Transverse colon (tissue), 4 donors: ENCODE results near the gene DHCR7.

ENCODE experiments used
- CTCF ChIP-seq, 5 experiments: fragments of 200-600 bp in 3 of 5; fragments of 450-650 bp in 2 of 5; sonication (generic) in 3 of 5; IDR thresholded peaks; 1 replicate in 2 of 5; 2 replicates in 3 of 5; pipeline ENCODE4 v1.5.1; 2016 to 2017; ENCODE audit warnings: antibody characterized with exemption in 5 of 5, inconsistent platforms in 3 of 5, mild to moderate bottlenecking in 2 of 5, moderate library complexity in 1 of 5
- EP300 ChIP-seq: sonication (generic); formaldehyde crosslinking; IDR thresholded peaks from one replicate; pipeline ENCODE4 v1.6.1; 2017; ENCODE audit warnings: antibody characterized with exemption, low read depth
- POLR2A ChIP-seq: fragments of 450-650 bp; IDR thresholded peaks from one replicate; pipeline ENCODE4 v1.6.1; 2016; ENCODE audit warnings: antibody characterized with exemption, mild to moderate bottlenecking, moderate library complexity
- POLR2AphosphoS5 ChIP-seq, 3 donors: sonication (generic); formaldehyde crosslinking; IDR thresholded peaks; one replicate each; pipeline ENCODE4 v1.6.1; 2016; ENCODE audit warnings: antibody characterized with exemption in 3 of 3

DNA sequence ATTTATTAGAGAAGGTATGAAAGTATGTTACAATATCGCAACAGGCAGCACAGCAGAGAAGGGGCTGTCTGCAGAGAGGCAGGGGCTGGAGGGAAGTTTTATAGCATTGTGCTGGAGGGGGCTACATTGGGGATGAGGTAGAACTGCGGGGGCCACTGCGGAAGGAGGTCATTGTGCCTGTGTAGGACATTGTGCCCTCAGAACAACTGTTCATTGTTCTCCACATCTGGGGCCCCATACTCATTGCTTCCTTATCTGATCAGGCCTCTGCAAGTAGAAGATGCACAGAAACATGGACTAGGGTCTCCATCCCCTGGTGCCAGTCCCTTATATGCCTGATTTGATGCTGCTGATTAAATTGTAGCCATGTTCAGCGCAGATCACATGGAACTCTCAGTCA, 16.9 kb upstream of the DHCR7 start:
- no peak for TF ChIP-seq CTCF (IDR thresholded peaks at IDR 0.05)
- no peak for TF ChIP-seq POLR2AphosphoS5 (IDR thresholded peaks at IDR 0.05)
- TF ChIP-seq POLR2A, result no peak
- TF ChIP-seq EP300, result no peak
